Skin epidermis (tissue), 12 donors: ENCODE measurements around the gene PNPLA2.

Source experiments
- H3K27ac ChIP-seq, 21 experiments: fragments of 200-600 bp; sonication (generic) in 11 of 21; one replicate each; pipeline ENCODE4 v1.5.0; 2020; ENCODE audit warnings: mild to moderate bottlenecking in 3 of 21, inconsistent platforms in 2 of 21, moderate library complexity in 2 of 21
- H3K4me3 ChIP-seq, 7 experiments: fragments of 200-600 bp; sonication (generic) in 2 of 7; one replicate each; pipeline ENCODE4 v1.5.0; 2020; ENCODE audit warnings: inconsistent platforms in 2 of 7, mild to moderate bottlenecking in 2 of 7, moderate library complexity in 1 of 7

Gene PNPLA2

GRCh38 chr11:826227-826621 lies 7.5 kb downstream of the PNPLA2 start:
- H3K4me3 ChIP-seq: no peak overlapping the region

GRCh38 chr11:826836-827145 lies 8.1 kb downstream of the PNPLA2 start:
- peak overlapping the region in 17 of 21 experiments; percentile 4 to 74 (median 58) for H3K27ac ChIP-seq
- peak overlapping the region; percentile 14 to 49 (median 39) for H3K4me3 ChIP-seq

More at GRCh38 chr11:826227-826621, 7.5 kb downstream of the PNPLA2 start:
- peak overlapping the region in 7 of 21 experiments; percentile 17 to 74 (median 48) for H3K27ac ChIP-seq

GRCh38 chr11:827146-827896 lies 8.6 kb downstream of the PNPLA2 start:
- Histone ChIP-seq H3K27ac (peak overlapping the region in 17 of 21 experiments; percentile 4 to 74 (median 58)), H3K4me3 (peak overlapping the region; percentile 14 to 49 (median 39))

GRCh38 chr11:827897-828192 lies 9.1 kb downstream of the PNPLA2 start, which contains the start of gene CRACR2B:
TSS of gene CRACR2B (plus strand) at chr11:827919. CDS start at chr11:828608, 689 bp downstream.
- Histone ChIP-seq H3K27ac (peak within 1 kb of the TSS in 18 of 21 experiments; percentile 4 to 74 (median 58)), H3K4me3 (peak within 1 kb of the TSS; percentile 14 to 49 (median 39))

DNA sequence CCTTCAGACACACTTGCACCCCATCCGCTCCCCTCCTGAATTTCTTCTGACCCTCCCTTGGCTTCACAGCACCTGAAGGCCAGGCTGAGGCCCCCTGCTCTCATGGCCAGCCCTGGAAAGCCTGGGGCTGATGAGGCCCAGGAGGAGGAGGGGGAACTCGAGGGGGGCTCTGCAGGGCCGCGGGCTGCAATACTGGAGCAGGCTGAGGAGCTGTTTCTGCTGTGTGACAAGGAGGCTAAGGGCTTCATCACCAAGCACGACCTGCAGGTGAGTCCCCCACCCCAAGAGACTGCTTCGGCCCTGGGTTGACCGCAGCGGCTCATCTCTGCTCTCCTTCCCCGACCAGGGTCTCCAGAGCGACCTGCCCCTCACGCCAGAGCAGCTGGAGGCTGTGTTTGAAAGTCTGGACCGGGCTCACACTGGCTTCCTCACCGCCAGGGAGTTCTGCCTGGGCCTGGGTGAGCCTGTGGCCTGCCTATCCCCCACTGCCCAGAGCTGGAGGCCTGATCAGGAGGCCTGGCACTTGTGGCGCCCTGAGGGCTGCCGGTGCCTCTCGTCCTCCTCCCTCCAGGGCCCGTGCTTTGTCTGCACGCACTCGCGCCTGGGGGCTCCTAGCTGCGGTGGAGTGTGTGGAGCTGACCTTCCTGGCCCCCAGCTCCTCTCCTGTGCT lies 9.9 kb downstream of the PNPLA2 start:
- H3K4me3 ChIP-seq: peak overlapping the region in 1 of 7 experiments; percentile 35
- peak overlapping the region in 14 of 21 experiments; percentile 10 to 71 (median 48) for H3K27ac ChIP-seq

- peak overlapping the region; percentile 4 to 35 (median 19) for H3K4me3 ChIP-seq
- H3K27ac ChIP-seq: peak overlapping the region in 13 of 21 experiments; percentile 8 to 71 (median 49)
Observed at GRCh38 chr11:829176-829846, 10.6 kb downstream of the PNPLA2 start.

DNA sequence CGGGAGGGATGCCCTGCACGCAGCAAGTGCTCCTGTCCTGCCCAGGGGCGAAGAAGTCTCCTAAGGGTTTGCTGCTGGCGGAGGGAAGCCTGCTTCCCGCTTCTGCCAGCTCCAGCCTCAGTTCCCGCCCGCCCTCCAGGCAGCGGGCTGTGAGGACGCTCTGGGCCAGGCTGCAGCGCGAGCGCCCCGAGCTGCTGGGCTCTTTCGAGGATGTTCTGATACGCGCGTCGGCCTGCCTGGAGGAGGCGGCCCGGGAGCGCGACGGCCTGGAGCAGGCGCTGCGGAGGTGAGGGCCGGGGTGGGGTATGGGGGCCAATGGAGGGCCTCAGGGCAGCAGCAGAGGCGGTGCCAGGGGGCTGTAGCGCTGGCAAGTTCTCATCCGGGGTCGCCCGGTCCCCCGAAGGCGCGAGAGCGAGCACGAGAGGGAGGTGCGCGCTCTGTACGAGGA lies 11.2 kb downstream of the PNPLA2 start:
- Histone ChIP-seq H3K4me3 (peak overlapping the region; percentile 4 to 35 (median 19)), H3K27ac (peak overlapping the region in 8 of 21 experiments; percentile 2 to 71 (median 48))

DNA sequence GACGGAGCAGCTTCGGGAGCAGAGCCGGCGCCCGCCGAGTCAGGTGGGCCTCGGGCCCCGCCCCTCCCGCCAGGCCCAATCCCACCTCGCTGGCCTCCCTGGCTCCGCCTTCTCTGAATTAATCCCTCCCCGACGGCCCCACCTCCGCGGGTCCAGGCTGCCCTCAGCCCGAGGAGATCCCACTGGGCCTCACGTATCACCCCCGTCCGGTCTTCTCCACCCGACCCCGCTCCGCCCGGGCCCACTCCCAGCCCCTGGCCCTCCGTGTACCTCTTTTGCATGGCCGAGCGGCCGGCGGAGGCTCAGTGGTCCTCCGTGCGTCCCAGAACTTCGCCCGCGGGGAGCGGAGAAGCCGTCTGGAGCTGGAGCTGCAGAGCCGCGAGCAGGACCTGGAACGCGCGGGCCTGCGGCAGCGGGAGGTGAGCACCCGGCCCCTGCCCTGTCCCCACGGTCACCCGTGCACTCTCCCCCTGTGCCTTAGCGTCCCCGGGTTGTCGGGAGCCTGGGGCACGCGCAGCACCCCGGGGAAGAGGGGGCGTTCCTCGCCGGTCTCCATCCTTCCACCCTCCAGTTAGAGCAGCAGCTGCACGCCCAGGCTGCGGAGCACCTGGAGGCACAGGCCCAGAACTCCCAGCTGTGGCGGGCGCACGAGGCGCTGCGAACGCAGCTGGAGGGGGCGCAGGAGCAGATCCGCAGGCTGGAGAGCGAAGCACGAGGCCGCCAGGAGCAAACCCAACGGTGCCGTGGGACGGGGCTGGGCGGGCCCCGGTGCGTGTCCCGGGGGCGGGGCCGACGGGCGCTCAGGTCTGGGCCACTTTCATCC lies 11.8 kb downstream of the PNPLA2 start:
- peak overlapping the region in 3 of 21 experiments; percentile 17 to 68 (median 25) for H3K27ac ChIP-seq
- peak overlapping the region; percentile 4 to 35 (median 19) for H3K4me3 ChIP-seq

DNA sequence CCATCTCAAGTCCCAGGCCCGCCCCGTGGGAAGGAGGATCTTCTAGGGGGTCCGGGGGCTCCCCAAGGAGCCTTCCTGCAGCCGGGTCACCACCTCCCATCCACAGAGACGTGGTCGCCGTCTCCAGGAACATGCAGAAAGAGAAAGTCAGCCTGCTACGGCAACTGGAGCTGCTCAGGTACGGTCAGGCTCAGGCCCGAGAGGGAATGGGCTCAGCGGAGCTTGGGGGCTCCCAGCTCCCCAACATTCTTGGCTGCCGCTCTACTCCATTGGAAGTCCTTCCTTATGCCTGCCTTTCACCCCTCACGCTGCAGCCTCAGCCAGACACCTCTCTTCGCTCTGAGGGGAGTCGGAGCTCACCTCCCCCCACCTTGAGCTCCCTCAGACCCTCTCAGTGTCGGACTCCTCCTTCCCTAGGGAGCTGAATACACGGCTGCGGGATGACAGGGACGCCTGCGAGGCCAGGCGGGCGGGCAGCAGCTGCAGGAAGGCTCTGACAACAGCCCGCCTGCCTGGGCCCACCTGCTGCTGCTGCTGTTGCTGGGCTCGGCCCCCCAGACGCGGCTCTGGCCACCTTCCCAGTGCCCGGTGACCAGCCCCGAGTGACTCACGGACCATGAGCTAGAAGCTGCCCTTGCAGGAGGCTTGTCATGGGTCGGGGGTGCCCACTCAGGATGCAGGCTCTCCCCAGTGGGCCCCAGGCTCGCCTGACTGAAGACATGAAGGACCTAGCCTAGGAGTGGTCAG lies 12.6 kb downstream of the PNPLA2 start:
- peak overlapping the region in 5 of 7 experiments; percentile 4 to 35 (median 29) for H3K4me3 ChIP-seq
- H3K27ac ChIP-seq: no peak overlapping the region

- peak overlapping the region; percentile 19 to 77 (median 70) for H3K4me3 ChIP-seq
- H3K27ac ChIP-seq: peak overlapping the region in 18 of 21 experiments; percentile 7 to 93 (median 87)
Observed at GRCh38 chr11:831961-832528, 13.3 kb downstream of the PNPLA2 start.

DNA sequence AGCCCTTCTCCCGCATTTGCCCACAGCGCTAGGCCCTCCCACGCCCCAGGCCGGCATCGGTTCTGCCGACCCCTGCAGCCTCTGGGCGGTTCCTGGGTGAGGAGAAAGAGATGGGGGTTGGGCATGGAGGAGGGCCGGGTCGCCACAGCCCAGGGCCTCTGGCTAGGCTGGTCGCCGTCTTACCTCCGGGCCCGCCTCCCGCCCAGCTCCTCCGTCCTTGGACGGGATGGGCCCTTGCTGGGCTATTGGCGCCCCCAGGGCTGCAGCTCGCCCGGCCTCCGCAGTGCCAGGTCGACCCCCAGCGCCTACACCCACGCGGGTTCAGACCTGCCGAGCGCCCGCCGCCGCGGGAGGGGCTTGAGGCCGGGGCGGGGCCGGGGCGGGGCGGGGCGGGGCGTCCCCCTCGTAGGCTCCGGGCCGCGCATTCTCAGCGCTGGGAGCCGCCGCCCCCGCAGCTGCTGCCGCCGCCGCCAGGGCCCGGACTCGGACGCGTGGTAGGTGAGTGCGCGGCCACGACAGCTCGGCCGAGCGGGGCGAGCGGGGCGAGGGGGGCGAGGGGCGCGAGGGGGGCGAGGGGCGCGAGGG lies 13.9 kb downstream of the PNPLA2 start, which contains the start of gene CD151:
TSS of gene CD151 (plus strand) at position 424 of the 585 bp plus-strand sequence. CDS start 3,118 bp downstream, outside the sequence.
- peak within 1 kb of the TSS; percentile 59 to 77 (median 71) for H3K4me3 ChIP-seq
- H3K27ac ChIP-seq: peak within 1 kb of the TSS; percentile 65 to 93 (median 88)

DNA sequence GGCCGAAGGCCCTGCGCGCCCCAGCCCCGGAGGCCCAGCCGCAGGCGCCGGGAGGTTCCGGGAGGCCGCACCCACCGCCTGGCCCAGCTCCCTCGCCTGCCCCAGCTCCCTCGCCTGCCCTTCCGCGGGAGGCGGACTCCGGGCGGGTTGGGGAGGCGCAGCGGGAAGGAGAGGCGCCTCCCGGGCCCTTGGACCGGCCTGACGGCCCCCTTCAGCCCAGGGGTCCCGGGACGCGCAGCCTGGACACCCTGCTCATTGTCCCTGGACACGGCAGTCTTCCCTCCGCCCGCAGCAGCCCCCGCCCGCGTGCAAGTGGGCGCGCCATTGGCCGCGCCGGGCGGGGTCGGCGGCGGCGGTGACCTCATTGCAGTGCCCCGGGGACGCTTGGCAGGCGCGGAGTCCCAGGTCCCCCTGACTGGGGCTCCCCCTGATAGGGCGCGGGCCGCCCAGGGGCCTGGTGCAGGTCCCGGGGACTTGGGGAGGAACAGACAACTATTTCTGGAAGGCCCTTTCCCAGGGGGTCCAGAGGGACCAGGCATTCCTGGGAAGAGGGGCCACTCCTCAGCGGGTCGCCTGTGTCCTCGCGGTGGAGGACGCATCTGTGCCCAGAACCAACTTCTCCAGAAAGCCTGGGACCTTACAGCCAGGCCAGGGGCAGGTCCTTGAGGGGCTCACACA lies 14.5 kb downstream of the PNPLA2 start:
- Histone ChIP-seq H3K27ac (peak overlapping the region; percentile 65 to 93 (median 88)), H3K4me3 (peak overlapping the region; percentile 59 to 77 (median 71))

- Histone ChIP-seq H3K4me3 (peak overlapping the region; percentile 59 to 77 (median 71)), H3K27ac (peak overlapping the region in 20 of 21 experiments; percentile 65 to 93 (median 88))
Observed at GRCh38 chr11:833849-834311, 15.2 kb downstream of the PNPLA2 start.

DNA sequence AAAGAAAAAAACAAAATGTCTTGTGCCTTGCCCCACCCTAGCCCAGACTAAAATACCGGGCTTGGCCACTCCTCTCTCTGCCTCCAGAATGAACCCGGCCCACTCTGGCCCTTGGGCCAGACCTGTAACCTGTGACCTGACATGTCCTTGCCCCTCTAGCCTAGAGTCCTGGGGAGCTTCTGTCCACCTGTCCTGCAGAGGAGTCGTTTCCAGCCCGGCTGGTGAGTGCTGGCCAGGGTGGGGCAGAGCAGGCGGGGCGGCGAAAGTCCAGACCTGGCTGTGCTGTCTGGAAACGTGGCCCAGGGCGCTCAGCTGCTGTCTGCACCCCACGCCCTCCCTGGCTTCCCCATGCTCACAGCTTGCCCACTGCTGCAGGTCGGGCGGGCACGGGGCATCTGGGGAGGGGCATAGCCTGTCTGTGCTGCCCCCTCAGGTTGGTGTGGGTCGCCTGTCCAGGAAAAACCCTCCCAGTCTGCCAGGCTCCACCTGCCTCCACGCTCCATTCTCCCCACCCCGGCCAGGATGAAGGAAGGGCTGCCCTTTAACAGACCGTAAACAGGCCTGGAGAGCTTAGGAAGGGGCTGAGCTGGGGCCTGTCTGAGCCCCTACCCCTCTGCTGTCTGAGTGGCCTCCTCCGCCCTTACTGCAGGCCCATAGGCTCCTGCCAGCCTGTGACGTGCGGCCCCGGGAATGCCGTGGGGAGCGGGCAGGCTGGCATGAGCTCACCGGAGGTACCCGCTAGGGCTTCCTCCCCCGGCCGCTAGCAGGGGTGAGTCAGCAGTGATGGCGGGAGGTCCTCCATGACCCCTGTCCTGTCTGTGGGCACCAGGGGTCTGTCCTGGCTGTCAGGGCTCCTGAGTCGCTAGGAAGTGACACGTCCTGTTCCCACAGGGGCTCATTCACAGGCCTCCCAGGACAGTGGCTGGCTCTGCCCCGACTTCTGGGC lies 15.9 kb downstream of the PNPLA2 start:
- peak overlapping the region in 20 of 21 experiments; percentile 12 to 93 (median 84) for H3K27ac ChIP-seq
- H3K4me3 ChIP-seq: peak overlapping the region in 5 of 7 experiments; percentile 59 to 77 (median 71)

- no peak overlapping the region for H3K4me3 ChIP-seq
- H3K27ac ChIP-seq: no peak overlapping the region
Observed at GRCh38 chr11:836274-836673, 17.6 kb downstream of the PNPLA2 start.

- Histone ChIP-seq H3K4me3 (no peak overlapping the region), H3K27ac (no peak overlapping the region)
Observed at GRCh38 chr11:836700-837099, 18.0 kb downstream of the PNPLA2 start.
